LNCAP (cell line): ENCODE results near the gene CMTM8.

ENCODE experiments used
- CTCF ChIP-seq: fragments of 450-650 bp; IDR thresholded peaks from 2 replicates; pipeline ENCODE4 v1.5.1; 2017; ENCODE audit warnings: mild to moderate bottlenecking

CMTM8 gene

GRCh38 chr3:32237670-32238452 lies 619 bp upstream of the CMTM8 start:
- no peak for TF ChIP-seq CTCF

- no peak for TF ChIP-seq CTCF
Observed at GRCh38 chr3:32239307-32240158, 1.1 kb downstream of the CMTM8 start.

GRCh38 chr3:32240159-32240545 lies 1.7 kb downstream of the CMTM8 start:
- peak; percentile 23; the same call in 1 of the 2 replicates for TF ChIP-seq CTCF

- no peak for TF ChIP-seq CTCF
Observed at GRCh38 chr3:32241100-32241499, 2.6 kb downstream of the CMTM8 start.

- no peak for TF ChIP-seq CTCF
Observed at GRCh38 chr3:32243519-32243918, 5.0 kb downstream of the CMTM8 start.

GRCh38 chr3:32245200-32245599 lies 6.7 kb downstream of the CMTM8 start:
- no peak for TF ChIP-seq CTCF

DNA sequence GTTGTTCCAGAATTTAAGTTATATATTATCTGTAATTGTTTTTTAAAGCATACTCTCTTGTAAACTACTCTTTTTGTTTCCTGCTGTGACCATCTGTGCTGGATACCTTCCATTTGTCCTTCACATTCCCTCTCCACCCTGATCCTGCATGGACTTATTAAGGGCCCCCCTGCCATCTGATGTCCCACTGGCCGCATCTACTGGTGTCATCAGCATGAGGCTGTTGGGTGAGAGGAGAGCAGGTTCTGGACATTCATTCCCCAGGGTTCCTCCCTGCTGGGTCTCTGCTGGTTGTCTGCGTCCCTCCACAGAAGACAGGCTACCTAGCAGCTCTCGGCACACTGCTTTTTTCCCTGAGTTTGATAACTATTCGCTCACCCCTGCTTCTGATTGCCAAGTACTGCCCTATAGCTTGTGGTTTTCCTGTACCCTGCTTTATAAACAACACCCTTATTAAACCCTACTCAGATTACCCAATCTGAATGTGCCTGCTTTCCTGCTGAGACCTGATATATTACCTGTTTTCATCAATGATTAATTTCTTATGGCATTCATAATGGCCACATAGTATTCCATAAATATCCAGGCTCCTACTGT lies 7.7 kb downstream of the CMTM8 start:
- TF ChIP-seq CTCF = no peak
